ENCODE results near the gene GALNT2.

- TF ChIP-seq CTCF (IDR thresholded peaks at IDR 0.05) (no peak), POLR2A (IDR thresholded peaks at IDR 0.05) (no peak), EP300 (IDR thresholded peaks at IDR 0.05) (no peak)
Measured at GRCh38 chr1:230276401-230276800, 209.4 kb downstream of the GALNT2 start.

Measured in tibial nerve (tissue), 4 donors.